Measurements from ENCODE around the gene TECTA.

DNA sequence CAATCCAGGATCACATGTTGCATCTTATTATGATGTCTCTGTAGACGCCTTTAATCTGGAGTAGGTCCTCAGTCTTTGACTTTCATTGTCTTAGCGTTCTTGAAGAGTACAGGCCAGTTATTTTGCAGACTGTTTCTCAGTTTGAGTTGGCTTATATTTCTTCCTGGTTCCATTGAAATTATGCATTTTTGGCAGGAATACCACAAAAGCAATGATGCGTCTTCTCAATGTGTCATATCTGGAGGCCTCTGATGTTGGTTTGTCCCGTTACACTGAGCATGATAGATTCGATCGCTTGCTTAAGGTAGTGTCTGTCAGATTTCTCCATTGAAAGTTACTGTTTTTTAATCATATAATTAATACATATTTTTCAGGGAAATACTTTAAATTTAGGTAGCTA is 30.6 kb downstream of the TECTA start:
- TF ChIP-seq POLR2AphosphoS5 (IDR thresholded peaks at IDR 0.05; ENCODE audit: borderline replicate concordance, low read depth, low read length) (no peak), EZH2 (IDR thresholded peaks at IDR 0.05) (no peak)

Measured in SK-N-MC (cell line).